Activated CD8-positive, alpha-beta T cell treated with anti-CD3 and anti-CD28 coated beads for 36 hours (primary cell): ENCODE measurements around the gene PHETA1. TPM values are rescaled to one million over a fixed set of nuclear protein-coding genes. Genes with fewer than 3 reads are reported as not detected.

Experiments used
- total RNA-seq, 2 experiments: library from RNA; stranded (reverse); gene quantifications; one replicate each; pipeline ENCODE4 v1.2.3, GENCODE V29; 2021

The PHETA1 gene
- total RNA-seq, 2 experiments from 2014 or later: 1.2 to 1.7 TPM

Other genes with a start within 250 kb of the PHETA1 start
- 10 to 100 TPM; 48.7 to 52.7 TPM for gene SH2B3, start 36.8 kb upstream of the PHETA1 start, total RNA-seq
- gene ATXN2, start 230.2 kb upstream of the PHETA1 start, total RNA-seq: 10 to 100 TPM; 32.2 to 35.6 TPM